H1 (cell line): ENCODE results near the gene SERPINB1. TPM values are rescaled to one million over a fixed set of nuclear protein-coding genes. Genes with fewer than 3 reads are reported as not detected.

Source experiments
- USF2 ChIP-seq: IDR thresholded peaks from 2 replicates; pipeline ENCODE4 v1.6.1; 2011; ENCODE audit warnings: low read length, improper control_type of control experiment
- polyA plus RNA-seq, 7 experiments: library from polyadenylated mRNA; depleted of rRNA in 3 of 7; stranded (reverse) in 5 of 7; unstranded in 2 of 7; fragments of >200 nt in 5 of 7; fragments of 200-250 nt in 2 of 7; gene quantifications; 1 replicate in 5 of 7; 2 replicates in 1 of 7; 4 replicates in 1 of 7; pipeline versions ENCODE4 v1.2.1 to v1.2.3, GENCODE V29; 2011 to 2013; ENCODE audit warnings: missing spikeins in 2 of 7, mixed read lengths in 2 of 7
- total RNA-seq: library from RNA; stranded (reverse); fragmentation: NEBNext Ultra II Directional; extraction: Animal tissue kit (Norgen Biotek cat#: 25700); gene quantifications from 2 replicates; pipeline ENCODE4 v1.2.1, GENCODE V29; 2021

SERPINB1 gene
- total and polyA plus RNA-seq, 2 of the 8 experiments (the other 6 are each of a cell fraction or from before 2014, with no cell fraction given) = 8.1 to 17.3 TPM

DNA sequence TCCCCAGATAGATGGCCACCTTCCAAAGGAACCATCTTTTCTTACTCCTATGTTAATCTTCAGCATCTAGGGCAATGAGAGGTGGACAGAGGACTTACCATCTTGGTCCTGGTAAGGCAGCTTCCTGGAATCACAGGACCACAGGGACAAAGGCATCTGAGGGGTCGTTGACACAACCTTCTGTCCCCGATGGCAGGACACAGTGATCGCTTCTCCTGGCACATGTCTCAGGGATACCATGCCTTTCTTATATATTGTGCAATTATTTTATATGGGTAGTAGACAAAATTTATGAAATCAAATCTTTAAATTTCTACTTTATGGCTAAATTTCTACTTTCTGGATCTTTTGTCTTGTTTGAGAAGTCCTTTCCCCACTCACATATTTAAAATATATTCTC, 20.1 kb downstream of the SERPINB1 start (continued):
- TF ChIP-seq USF2 = no peak
